ENCODE results near the gene GCGR.

DNA sequence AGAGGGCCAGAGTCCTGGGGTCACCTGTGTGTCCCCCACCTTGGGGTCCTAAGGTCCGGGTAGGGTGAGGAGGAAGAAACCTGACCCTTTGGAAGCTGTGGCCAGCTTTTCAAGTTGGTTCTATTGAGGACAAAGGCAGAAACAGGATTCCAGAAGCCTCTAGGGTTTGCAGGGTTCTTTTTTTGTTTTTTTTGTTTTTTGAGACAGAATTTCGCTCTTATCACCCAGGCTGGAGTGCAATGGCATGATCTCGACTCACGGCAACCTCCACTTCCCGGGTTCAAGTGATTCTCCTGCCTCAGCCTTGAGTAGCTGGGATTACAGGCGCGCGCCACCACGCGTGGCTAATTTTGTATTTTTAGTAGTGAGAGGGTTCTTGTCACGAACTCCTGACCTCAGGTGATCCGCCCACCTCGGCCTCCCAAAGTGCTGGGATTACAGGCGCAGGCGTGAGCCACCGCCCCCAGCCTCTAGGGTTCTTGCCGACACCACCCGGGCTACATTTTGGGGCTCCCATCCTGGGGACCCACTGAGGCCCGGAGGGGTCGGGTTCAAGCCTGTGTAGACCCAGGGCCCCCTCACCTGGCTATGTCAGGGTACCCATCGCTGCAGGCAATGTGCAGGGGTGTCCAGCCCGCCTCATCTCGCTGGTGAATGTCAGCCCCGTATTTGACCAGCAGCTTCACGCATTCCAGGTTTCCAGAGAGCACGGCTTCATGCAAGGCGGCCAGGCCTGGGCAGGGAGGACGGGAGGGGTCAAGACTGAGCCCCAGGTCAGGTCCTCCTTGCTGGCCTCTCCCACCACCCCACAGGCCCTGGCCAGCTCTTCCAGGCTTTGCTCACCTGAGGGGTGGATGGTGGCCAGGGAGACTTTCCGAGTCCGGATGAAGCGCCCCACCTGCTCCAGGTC lies 30.2 kb downstream of the GCGR start:
- TF ChIP-seq, protein P1, sequence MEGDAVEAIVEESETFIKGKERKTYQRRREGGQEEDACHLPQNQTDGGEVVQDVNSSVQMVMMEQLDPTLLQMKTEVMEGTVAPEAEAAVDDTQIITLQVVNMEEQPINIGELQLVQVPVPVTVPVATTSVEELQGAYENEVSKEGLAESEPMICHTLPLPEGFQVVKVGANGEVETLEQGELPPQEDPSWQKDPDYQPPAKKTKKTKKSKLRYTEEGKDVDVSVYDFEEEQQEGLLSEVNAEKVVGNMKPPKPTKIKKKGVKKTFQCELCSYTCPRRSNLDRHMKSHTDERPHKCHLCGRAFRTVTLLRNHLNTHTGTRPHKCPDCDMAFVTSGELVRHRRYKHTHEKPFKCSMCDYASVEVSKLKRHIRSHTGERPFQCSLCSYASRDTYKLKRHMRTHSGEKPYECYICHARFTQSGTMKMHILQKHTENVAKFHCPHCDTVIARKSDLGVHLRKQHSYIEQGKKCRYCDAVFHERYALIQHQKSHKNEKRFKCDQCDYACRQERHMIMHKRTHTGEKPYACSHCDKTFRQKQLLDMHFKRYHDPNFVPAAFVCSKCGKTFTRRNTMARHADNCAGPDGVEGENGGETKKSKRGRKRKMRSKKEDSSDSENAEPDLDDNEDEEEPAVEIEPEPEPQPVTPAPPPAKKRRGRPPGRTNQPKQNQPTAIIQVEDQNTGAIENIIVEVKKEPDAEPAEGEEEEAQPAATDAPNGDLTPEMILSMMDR (IDR thresholded peaks at IDR 0.05; ENCODE audit: poor library complexity, severe bottlenecking): no peak
- TF ChIP-seq RAD21 (conservative IDR thresholded peaks at IDR 0.05) (no peak), POLR2AphosphoS5 (IDR thresholded peaks at IDR 0.05) (no peak), EZH2 (IDR thresholded peaks at IDR 0.05; ENCODE audit: borderline replicate concordance, insufficient read depth, low read length, poor library complexity, severe bottlenecking) (no peak), EP300 (conservative IDR thresholded peaks at IDR 0.05; ENCODE audit: poor library complexity, severe bottlenecking) (no peak), MXI1 (conservative IDR thresholded peaks at IDR 0.05; ENCODE audit: poor library complexity, severe bottlenecking) (no peak), TAF1 (IDR thresholded peaks at IDR 0.05; ENCODE audit: low read depth) (no peak), SMC3 (conservative IDR thresholded peaks at IDR 0.05; ENCODE audit: poor library complexity) (no peak)
- TF ChIP-seq, protein P2, sequence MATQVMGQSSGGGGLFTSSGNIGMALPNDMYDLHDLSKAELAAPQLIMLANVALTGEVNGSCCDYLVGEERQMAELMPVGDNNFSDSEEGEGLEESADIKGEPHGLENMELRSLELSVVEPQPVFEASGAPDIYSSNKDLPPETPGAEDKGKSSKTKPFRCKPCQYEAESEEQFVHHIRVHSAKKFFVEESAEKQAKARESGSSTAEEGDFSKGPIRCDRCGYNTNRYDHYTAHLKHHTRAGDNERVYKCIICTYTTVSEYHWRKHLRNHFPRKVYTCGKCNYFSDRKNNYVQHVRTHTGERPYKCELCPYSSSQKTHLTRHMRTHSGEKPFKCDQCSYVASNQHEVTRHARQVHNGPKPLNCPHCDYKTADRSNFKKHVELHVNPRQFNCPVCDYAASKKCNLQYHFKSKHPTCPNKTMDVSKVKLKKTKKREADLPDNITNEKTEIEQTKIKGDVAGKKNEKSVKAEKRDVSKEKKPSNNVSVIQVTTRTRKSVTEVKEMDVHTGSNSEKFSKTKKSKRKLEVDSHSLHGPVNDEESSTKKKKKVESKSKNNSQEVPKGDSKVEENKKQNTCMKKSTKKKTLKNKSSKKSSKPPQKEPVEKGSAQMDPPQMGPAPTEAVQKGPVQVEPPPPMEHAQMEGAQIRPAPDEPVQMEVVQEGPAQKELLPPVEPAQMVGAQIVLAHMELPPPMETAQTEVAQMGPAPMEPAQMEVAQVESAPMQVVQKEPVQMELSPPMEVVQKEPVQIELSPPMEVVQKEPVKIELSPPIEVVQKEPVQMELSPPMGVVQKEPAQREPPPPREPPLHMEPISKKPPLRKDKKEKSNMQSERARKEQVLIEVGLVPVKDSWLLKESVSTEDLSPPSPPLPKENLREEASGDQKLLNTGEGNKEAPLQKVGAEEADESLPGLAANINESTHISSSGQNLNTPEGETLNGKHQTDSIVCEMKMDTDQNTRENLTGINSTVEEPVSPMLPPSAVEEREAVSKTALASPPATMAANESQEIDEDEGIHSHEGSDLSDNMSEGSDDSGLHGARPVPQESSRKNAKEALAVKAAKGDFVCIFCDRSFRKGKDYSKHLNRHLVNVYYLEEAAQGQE (IDR thresholded peaks at IDR 0.05; ENCODE audit: borderline replicate concordance): no peak
